A673 (cell line): ENCODE results near the gene NAA35. TPM values are rescaled to one million over a fixed set of nuclear protein-coding genes. Genes with fewer than 3 reads are reported as not detected.

Experiments used
- BruUV-seq: library from RNA; stranded (reverse); fragments of 400-500 nt; replicated peaks from 2 replicates; lab custom pipeline; 2021; lab: Mats Ljungman, UMichigan
- CTCF ChIA-PET: fragments of 300-600 bp; sonication (Branson Sonifier 250); formaldehyde crosslinking; loops from one replicate; lab custom pipeline; 2022; ENCODE audit warnings: antibody characterized with exemption; lab: Charles Lee
- POLR2A ChIA-PET: fragments of 300-600 bp; sonication (Branson Sonifier 250); formaldehyde crosslinking; loops from one replicate; lab custom pipeline; 2022; ENCODE audit warnings: antibody characterized with exemption; ENCODE audit not compliant: low non-redundant PET; lab: Charles Lee
- DNase-seq: peaks from one replicate; pipeline ENCODE4 v3.0.0-alpha.2; 2015; ENCODE audit warnings: low spot score
- H3K27ac ChIP-seq: fragments of 200-600 bp; sonication (generic); 2 replicates; pipeline ENCODE4 v1.5.1; 2016; ENCODE audit warnings: mixed run types, low read depth, mild to moderate bottlenecking, mixed read lengths, antibody characterized with exemption, low read length; ENCODE audit not compliant: poor library complexity, severe bottlenecking
- H3K27me3 ChIP-seq: fragments of 200-600 bp; sonication (generic); replicated peaks from 2 replicates; pipeline ENCODE4 v1.6.1; 2017; ENCODE audit warnings: mixed run types, low read depth, mild to moderate bottlenecking, mixed read lengths, antibody characterized with exemption, low read length; ENCODE audit not compliant: insufficient read depth, poor library complexity
- H3K36me3 ChIP-seq: fragments of 200-600 bp; sonication (generic); 2 replicates; pipeline ENCODE4 v1.6.1; 2016; ENCODE audit warnings: mixed run types, mild to moderate bottlenecking, mixed read lengths, antibody characterized with exemption, low read length; ENCODE audit not compliant: insufficient read depth, poor library complexity, severe bottlenecking
- H3K4me1 ChIP-seq: fragments of 200-600 bp; sonication (generic); 2 replicates; pipeline ENCODE4 v1.6.1; 2017; ENCODE audit warnings: mixed run types, mild to moderate bottlenecking, mixed read lengths, antibody characterized with exemption, low read length; ENCODE audit not compliant: insufficient read depth, poor library complexity, severe bottlenecking
- H3K4me3 ChIP-seq: fragments of 200-600 bp; sonication (generic); 2 replicates; pipeline ENCODE4 v1.5.1; 2016; ENCODE audit warnings: low read depth, mixed run types, mild to moderate bottlenecking, mixed read lengths, low read length; ENCODE audit not compliant: poor library complexity, severe bottlenecking
- H3K9me3 ChIP-seq: fragments of 200-600 bp; sonication (generic); 2 replicates; pipeline ENCODE4 v1.6.1; 2016; ENCODE audit warnings: mixed run types, low read depth, mild to moderate bottlenecking, mixed read lengths, antibody characterized with exemption, low read length; ENCODE audit not compliant: poor library complexity, severe bottlenecking
- CTCF ChIP-seq: fragments of 300-800, 200-600 bp; sonication (generic); conservative IDR thresholded peaks from 2 replicates; pipeline ENCODE4 v1.5.1; 2017; ENCODE audit warnings: low read depth, mild to moderate bottlenecking, antibody characterized with exemption, low read length, moderate library complexity, mixed read lengths
- EZH2 ChIP-seq: fragments of 200-600 bp; sonication (generic); IDR thresholded peaks from 2 replicates; pipeline ENCODE4 v1.6.1; 2017; ENCODE audit warnings: borderline replicate concordance, low read depth, mild to moderate bottlenecking, mixed read lengths, antibody characterized with exemption, low read length; ENCODE audit not compliant: poor library complexity, severe bottlenecking
- intact Hi-C: fragments of 100-400 bp; cut with micrococcal nuclease; formaldehyde crosslinking; loops from one replicate; pipeline ENCODE4 v1.10.0; 2022; ENCODE audit not compliant: unreplicated experiment
- total RNA-seq: library from RNA; stranded (reverse); gene quantifications from 2 replicates; pipeline ENCODE4 v1.2.3, GENCODE V29; 2021

NAA35 gene
- total RNA-seq, 1 experiment from 2014 or later = 28.4 TPM

- no peaks in the 10 kb centered on the region for H3K27me3 ChIP-seq
- H3K27ac ChIP-seq = no peak overlapping the region
- no peaks in the 10 kb centered on the region for H3K9me3 ChIP-seq
- no peaks in the 10 kb centered on the region for H3K4me1 ChIP-seq
- no peaks in the 10 kb centered on the region for H3K36me3 ChIP-seq
- BruUV-seq = no TSS peak
- CTCF ChIA-PET = interaction anchor here (1.0 kb wide), 1 partner anchor 76 kb away, joined by 3 read pairs; no protein-coding TSS in a partner anchor
- DNase-seq = peak; percentile 59
- intact Hi-C loops = loop anchor here (2.0 kb wide), 1 partner anchor 76 kb away; no protein-coding TSS in a partner anchor
- H3K4me3 ChIP-seq = no peak overlapping the region
- POLR2A ChIA-PET = no interaction called here
- TF ChIP-seq EZH2 (no peak), CTCF (peak; percentile 75)
Observed at GRCh38 chr9:85900504-85901201, 40.3 kb upstream of the NAA35 start.

GRCh38 chr9:85904975-85905374 is 36.0 kb upstream of the NAA35 start:
- no peak for DNase-seq
- TF ChIP-seq EZH2 (no peak), CTCF (no peak)
- ChIA-PET CTCF (no interaction called here), POLR2A (no interaction called here)
- no peak overlapping the region for H3K4me3 ChIP-seq
- no peaks in the 10 kb centered on the region for H3K9me3 ChIP-seq
- BruUV-seq = no TSS peak
- intact Hi-C loops = no loop called here
- H3K4me1 ChIP-seq = no peaks in the 10 kb centered on the region
- H3K27me3 ChIP-seq = no peaks in the 10 kb centered on the region
- no peaks in the 10 kb centered on the region for H3K36me3 ChIP-seq
- no peak overlapping the region for H3K27ac ChIP-seq

DNA sequence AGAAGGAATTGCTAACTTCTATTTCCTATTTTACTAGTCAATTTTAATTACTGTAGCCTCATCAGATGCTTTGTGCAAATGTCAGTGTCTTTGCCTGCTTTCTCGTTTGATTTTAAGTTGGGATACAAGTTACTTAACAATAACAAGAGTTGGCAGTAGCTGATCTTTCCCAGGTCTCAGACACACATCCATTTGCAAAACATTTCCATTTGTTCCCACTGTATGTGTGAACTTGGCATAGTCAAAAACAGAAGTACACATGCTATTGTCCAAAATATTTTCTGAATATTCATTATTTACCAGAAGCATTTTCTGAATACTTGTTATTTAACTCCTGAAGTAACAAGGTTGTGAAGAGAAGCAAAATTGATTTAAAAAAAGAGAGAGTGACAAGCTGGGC is 35.0 kb upstream of the NAA35 start:
- H3K27me3 ChIP-seq = no peaks in the 10 kb centered on the region
- H3K4me3 ChIP-seq = no peak overlapping the region
- no peak for DNase-seq
- H3K9me3 ChIP-seq = no peaks in the 10 kb centered on the region
- intact Hi-C loops = no loop called here
- H3K27ac ChIP-seq = no peak overlapping the region
- H3K36me3 ChIP-seq = no peaks in the 10 kb centered on the region
- H3K4me1 ChIP-seq = no peaks in the 10 kb centered on the region
- no TSS peak for BruUV-seq
- TF ChIP-seq CTCF (no peak), EZH2 (no peak)
- POLR2A ChIA-PET = no interaction called here
- CTCF ChIA-PET = no interaction called here
